Fibroblast of pulmonary artery (primary cell): Measurements from ENCODE around the gene PKM.
A peak's percentile ranks its signal among the peaks of the same experiment; 100 is the strongest.

ENCODE experiments used
- DNase-seq: peaks from one replicate; pipeline ENCODE4 v3.0.0-alpha.2; 2010; ENCODE audit warnings: low read depth
- H3K4me3 ChIP-seq: replicated peaks from 2 replicates; pipeline ENCODE4 v1.5.1; 2011; ENCODE audit warnings: low read depth, mild to moderate bottlenecking, control low read depth, low read length, moderate library complexity
- TF ChIP-seq, protein P1 (sequence below): IDR thresholded peaks from 2 replicates; pipeline ENCODE4 v1.5.1; 2011; ENCODE audit warnings: mild to moderate bottlenecking, control low read depth, low read length, inconsistent platforms; ENCODE audit errors: missing control alignments

Gene PKM

DNA sequence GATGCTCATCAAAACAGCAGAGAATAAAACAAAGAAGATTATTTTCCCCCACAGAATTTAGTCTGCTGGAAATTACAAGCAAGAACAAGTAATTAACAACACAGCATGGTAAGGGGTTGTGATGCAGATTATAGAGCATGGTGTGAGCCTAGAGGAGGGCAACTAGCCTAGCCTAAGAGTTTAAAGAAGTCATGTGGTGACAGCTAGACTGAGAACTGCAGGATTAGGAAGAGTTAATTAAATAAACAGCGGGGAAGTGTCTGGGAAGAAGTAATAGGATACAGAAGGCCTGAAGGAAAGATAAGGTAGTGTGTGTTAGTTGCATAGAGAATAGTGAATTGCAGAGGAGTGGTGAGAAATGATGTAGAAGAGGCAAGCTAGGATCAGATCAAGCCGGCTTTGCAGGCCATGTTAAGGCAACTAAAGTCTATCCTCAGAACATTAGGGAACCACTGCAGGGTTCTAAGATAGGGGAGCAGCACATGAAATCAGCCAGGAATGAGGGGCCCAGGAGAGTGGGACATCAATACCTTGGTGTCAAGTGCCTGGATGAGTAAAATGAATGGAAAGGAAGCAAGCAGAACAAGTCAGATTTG is 11.9 kb upstream of the PKM start:
- TF ChIP-seq, protein P1, sequence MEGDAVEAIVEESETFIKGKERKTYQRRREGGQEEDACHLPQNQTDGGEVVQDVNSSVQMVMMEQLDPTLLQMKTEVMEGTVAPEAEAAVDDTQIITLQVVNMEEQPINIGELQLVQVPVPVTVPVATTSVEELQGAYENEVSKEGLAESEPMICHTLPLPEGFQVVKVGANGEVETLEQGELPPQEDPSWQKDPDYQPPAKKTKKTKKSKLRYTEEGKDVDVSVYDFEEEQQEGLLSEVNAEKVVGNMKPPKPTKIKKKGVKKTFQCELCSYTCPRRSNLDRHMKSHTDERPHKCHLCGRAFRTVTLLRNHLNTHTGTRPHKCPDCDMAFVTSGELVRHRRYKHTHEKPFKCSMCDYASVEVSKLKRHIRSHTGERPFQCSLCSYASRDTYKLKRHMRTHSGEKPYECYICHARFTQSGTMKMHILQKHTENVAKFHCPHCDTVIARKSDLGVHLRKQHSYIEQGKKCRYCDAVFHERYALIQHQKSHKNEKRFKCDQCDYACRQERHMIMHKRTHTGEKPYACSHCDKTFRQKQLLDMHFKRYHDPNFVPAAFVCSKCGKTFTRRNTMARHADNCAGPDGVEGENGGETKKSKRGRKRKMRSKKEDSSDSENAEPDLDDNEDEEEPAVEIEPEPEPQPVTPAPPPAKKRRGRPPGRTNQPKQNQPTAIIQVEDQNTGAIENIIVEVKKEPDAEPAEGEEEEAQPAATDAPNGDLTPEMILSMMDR: no peak
- H3K4me3 ChIP-seq: no peak overlapping the region
- no peak for DNase-seq

DNA sequence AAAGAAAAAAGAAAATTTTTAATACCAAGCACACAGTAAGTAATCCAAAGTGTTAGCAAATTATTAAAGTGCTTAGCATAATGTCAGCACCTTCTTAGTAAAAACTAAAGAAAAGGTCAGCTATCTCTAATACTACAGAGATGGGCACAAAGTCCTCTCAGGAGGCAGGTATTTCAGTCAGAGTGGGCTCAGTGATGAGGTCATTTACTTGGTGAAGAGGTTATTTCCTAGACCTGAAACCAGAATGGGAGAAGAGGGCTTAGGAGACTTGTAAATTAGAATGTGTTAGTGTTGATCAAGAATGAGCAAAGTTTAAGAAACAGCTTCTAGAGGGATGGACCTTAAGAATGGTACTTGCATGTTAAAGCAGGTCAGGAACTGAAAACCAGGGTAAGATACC is 8.7 kb upstream of the PKM start:
- no peak overlapping the region for H3K4me3 ChIP-seq
- TF ChIP-seq, protein P1: no peak
- no peak for DNase-seq

DNA sequence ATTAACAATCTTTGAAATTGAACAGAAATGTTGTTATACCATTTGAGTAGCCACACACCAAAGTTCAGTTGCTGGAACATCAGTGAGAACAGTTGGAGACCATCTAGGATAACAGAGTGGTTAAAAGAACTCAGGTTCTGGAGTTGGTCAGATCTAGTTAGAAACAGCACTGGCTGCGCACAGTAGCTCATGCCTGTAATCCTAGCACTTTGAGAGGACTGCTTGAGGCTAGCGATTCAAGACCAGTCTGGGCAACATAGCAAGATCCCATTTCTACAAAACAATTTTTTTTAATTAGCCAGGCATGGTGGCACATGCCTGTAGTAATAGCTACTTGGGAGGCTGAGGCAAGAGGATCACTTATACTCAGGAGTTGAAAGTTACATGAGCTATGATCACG is 7.6 kb upstream of the PKM start:
- TF ChIP-seq, protein P1: no peak
- no peak for DNase-seq
- H3K4me3 ChIP-seq: no peak overlapping the region

DNA sequence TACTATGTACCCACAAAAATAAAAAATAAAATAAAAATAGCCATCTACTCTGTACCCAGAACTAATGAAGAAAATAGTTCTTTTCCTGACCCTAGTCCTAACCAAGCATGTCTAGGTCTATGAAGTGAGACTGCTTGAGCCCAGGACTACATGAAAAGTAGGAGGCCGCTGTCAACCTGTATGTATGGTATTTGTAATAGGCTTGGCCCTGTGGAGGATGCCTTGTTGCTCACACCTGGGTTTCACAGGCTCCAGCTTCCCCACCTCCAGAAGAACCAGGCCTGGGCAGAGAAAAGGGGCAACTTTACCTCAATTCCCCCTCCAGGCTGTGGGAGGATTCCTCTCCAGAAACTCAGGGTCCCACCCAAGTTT is 6.8 kb upstream of the PKM start:
- H3K4me3 ChIP-seq: no peak overlapping the region
- peak; percentile 4 for DNase-seq
- TF ChIP-seq, protein P1: no peak

DNA sequence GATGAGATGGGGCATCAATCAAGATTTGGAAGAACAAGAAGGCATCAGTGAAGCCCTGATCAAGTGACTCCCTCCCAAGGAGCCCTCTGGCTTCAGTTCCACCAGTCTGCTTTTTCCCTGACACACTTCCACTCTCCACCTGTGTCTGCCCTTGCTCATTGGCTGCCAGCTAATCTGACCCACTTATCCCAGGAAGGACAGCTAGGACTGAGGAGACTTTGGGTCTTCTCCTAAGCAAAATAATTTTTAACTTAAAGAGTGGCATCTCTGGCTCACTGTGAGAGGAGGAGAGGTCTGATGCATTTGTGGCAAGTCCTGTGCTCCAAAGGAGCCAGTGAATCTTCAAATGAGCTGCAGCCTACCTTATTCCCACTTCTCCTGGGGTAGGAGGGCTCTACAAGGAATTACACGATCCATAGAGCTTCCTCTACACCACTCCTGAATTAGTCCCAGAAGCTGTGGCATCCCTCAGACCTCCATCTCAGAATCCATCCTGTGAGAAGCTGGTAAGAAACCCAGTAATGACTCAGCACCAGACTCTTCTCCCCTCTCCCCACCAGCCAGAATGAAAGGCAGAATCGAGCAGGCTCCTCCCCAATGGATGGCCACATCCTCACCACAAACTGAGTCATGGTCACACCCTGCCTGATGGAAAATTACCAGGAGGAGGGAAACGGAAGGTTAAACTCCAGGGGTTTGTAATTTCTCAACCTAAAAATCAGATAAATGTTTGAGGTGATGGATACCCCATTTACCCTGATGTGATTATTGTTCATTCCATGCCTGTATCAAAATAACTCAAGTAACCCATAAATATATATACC is 6.3 kb upstream of the PKM start:
- DNase-seq: peak; percentile 96
- H3K4me3 ChIP-seq: peak overlapping the region; percentile 50
- TF ChIP-seq, protein P1: no peak

DNA sequence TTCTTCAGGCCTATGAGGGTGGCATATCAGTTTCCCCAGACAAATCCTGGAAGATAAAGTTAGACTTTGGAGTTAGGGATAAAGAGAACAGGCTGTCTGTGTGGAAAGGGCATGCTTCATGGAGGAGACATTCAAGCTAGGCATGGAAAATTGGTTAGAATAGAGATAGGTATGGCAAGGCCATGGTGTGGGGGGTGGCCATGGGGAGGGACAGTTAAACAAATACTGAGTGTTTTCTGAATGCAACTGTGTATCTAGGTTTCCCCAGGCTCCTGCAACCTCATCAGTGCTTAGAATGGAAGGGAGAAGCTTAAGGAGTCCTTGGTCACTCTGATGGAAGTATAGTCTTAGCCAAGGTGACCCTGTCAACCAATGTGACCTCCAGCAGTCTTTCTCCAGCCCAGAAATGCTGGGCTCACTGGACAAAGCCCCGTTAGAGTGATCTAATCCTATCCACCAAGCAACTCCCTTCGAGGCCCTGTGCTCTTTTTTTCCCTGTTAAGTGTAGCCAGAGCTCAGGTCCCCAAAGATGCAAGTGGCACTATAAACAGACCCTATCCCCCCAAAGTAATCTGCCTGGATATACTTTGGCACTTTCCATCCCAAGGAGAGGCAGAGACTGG is 5.5 kb upstream of the PKM start:
- no peak for DNase-seq
- TF ChIP-seq, protein P1: no peak
- H3K4me3 ChIP-seq: peak overlapping the region; percentile 50

DNA sequence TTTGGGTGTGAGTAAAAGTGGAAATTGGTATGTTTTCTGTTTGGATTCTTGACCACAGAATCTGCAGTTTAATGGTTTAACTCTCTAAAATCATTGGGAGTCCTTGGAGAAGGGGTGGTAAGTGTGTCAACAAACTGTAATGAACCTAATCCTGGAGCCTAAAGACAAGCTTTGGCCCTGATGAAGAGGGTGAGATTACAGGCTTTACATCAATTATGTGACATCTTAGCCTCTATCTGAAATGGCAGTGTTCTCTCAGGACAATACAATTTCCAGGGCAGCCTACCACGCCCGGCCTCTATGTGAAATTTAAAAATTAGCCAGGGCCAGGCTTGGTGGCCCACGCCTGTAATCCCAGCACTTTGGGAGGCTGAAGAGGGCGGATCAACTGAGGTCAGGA is 4.3 kb upstream of the PKM start:
- no peak for DNase-seq
- TF ChIP-seq, protein P1: no peak
- H3K4me3 ChIP-seq: no peak overlapping the region
